Measurements from ENCODE around the gene SLAMF1.

SLAMF1 gene

DNA sequence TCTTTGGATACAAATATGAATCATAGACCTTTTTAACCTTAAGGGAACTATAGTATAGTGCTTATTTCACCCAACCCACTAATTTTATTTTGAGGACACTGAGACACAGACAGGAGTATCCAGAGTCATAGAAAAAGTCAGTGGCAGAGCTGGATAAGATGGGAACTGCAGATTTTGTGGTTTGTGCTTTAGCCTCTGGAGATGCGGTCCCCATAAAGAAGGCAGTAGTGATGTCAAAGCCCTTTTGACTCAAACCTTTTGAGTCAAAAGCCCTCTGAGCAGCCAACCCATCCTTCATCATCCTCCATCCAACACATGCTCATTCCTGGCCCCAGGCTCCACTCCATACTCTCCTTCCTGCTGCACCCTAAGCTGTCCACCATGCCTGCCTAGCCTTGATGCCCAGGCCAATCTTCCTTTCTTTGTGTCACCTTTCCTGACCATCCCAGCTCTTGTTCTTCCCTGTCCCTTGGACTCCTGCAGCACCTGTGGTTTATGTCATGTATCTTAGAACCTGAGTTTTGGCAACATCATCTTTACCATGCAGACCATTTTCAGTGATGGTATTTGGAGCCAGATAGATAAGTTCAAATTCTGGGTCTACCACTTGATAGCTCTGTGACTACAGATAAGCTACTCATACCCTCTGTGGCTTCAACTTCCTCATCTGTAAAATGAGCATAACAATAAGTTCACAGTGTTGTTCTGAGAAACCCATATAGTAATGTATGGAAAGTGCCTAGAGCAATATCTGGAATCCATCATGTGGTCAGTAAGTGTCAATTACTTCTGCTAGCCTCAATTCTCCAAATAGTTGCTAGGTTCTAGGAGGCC is 20.1 kb downstream of the SLAMF1 start:
- TF ChIP-seq GATA3 (IDR thresholded peaks at IDR 0.05; ENCODE audit: low read depth, low read length) = no peak
- TF ChIP-seq GATA2 (IDR thresholded peaks at IDR 0.05; ENCODE audit: low read depth, low read length) = no peak

DNA sequence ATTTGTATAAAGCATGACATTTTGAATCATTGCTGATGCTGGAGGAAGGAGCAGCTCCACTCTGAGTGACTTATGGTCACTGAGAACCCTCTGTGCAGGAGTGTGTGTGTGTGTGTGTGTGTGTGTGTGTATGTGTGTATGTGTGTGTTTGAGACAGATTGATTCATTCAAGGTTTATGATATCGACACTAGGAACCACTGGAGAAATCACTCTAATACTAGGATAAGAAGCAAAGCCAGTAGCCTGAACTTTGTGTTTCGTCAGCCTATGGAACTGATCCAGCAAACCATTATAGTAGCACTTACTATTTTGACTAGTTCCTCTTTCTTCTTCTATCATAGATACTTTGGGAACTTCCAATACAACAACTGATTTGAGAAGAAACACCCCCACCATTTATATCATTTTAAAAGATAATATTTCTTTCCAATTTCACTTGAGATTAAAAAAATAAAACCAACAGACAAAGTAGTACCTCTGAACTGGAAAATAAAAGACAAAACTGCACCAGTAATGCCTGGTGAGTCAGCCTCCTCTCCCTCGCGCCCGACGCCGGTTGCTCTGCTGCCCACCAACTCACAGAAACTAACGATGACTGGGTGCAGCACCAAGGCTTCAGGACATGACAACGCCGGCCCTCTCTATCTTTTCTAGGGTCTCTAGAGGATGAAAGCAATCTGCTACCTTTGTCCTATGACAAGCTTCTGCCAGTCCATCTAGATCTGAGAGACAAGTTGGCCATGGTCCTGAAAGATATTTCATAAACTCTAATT is 20.9 kb downstream of the SLAMF1 start:
- no peak for TF ChIP-seq GATA2 (IDR thresholded peaks at IDR 0.05; ENCODE audit: low read depth, low read length)
- TF ChIP-seq GATA3 (IDR thresholded peaks at IDR 0.05; ENCODE audit: low read depth, low read length) = no peak

DNA sequence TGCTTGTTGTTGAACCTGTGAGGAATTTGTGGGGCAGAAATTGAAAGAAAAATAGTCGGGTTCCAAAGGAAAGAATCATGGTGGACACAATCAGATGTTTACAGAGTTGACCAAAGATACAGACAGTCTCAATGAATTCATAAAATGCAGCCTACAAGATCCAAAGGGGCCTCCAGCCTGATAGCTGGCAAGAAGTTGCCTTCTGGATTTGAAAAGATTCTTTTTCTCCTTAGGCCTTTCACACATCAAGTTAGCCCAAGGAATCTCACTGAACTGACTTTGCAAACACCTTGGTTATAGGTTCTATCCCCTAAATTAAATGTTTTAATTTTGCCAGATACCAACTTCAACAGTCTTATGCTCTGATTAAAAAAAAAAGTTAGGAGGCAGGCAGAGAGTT is 21.5 kb downstream of the SLAMF1 start:
- TF ChIP-seq GATA3 (IDR thresholded peaks at IDR 0.05; ENCODE audit: low read depth, low read length) (no peak), GATA2 (IDR thresholded peaks at IDR 0.05; ENCODE audit: low read depth, low read length) (no peak)

DNA sequence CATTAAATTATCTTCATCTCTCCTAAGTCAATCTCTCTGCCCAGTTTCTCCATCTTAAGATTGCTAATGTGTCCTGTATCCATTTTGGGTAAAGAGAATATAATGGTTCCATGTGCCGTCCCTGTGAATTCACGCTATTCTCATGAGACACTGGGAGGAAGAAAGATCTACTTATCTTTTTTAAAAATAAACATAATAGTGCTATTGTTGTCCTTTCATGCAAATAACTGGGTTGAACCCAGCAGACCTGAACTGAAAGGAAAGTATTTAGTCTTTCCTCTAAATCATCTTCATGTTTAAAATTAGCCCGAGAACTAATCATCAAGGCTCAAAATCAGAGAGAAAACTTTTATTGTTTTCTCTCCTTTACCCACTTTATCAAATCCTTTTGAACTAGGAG is 22.4 kb downstream of the SLAMF1 start:
- TF ChIP-seq GATA2 (IDR thresholded peaks at IDR 0.05; ENCODE audit: low read depth, low read length) = no peak
- TF ChIP-seq GATA3 (IDR thresholded peaks at IDR 0.05; ENCODE audit: low read depth, low read length) = no peak

DNA sequence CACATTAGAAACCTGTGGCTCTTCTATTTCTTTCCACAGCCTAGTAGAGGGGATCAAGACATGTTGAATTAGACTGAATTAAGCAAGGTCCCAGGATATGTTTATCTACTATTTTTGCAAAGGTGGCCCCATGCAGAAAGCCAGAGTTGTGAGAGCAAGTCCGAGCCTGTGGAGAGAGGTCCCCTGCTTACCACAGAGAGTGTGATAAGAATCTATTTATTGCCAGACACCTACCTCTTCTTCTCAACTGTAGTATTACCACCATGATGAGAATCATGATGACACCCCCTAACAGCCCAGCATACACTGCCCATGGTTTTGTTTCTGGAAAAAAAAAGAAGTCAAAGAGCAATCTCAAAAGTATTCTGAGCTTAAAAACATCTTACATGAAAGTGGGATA is 23.0 kb downstream of the SLAMF1 start:
- TF ChIP-seq GATA2 (IDR thresholded peaks at IDR 0.05; ENCODE audit: low read depth, low read length) = no peak
- no peak for TF ChIP-seq GATA3 (IDR thresholded peaks at IDR 0.05; ENCODE audit: low read depth, low read length)

DNA sequence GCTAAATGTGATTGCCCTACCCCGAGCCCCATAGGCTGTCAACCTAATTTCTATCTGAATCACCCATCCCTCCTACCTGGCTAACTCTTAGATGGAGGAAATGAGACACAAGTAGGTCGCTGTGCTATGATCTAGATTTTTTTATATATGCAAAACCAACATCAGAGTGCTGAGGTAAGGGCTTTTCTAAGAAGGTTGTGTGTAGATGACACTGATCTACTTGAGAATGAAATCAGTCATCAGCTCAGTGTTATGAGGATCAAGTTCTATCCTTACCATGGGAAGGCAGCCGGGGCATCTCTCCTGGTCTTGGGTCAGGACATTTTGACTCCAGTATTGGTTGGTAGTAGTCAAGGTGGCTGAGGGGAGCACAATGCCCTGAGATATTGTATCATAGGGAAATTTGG is 23.6 kb downstream of the SLAMF1 start:
- TF ChIP-seq GATA3 (IDR thresholded peaks at IDR 0.05; ENCODE audit: low read depth, low read length) = no peak
- no peak for TF ChIP-seq GATA2 (IDR thresholded peaks at IDR 0.05; ENCODE audit: low read depth, low read length)

DNA sequence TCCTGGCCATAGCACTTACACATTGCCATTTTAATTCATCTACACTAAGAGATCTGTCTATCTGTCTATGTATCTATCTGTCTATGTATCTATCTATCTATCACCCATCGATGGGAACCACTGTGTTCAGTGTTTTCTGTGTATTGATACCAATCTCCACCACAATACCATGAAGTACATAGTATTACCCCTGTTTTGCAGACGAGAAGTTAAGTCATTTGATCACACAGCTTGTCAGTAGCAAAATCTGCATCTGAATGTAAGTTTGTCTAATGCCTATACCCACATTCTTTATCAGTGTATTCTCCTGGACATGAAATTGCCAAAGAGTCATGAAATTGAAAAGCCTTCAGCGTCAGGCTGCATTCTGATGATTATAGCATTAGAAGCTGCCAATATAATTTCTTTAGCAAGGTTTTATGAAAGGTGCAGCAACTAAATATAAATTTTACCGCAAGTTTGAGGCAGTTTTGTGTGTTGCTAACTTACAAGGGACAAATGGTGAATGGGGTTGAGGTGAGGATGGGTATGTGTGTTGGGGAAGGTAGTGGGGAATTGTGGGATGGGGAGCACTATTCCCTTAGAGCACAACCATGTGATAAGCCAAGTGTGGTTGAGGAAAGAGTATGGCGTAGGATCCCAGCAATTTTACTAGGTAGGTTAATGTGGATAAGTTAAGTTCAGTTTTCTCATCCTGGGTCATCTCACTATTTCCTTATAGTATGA is 24.2 kb downstream of the SLAMF1 start:
- TF ChIP-seq GATA2 (IDR thresholded peaks at IDR 0.05; ENCODE audit: low read depth, low read length) = no peak
- no peak for TF ChIP-seq GATA3 (IDR thresholded peaks at IDR 0.05; ENCODE audit: low read depth, low read length)

DNA sequence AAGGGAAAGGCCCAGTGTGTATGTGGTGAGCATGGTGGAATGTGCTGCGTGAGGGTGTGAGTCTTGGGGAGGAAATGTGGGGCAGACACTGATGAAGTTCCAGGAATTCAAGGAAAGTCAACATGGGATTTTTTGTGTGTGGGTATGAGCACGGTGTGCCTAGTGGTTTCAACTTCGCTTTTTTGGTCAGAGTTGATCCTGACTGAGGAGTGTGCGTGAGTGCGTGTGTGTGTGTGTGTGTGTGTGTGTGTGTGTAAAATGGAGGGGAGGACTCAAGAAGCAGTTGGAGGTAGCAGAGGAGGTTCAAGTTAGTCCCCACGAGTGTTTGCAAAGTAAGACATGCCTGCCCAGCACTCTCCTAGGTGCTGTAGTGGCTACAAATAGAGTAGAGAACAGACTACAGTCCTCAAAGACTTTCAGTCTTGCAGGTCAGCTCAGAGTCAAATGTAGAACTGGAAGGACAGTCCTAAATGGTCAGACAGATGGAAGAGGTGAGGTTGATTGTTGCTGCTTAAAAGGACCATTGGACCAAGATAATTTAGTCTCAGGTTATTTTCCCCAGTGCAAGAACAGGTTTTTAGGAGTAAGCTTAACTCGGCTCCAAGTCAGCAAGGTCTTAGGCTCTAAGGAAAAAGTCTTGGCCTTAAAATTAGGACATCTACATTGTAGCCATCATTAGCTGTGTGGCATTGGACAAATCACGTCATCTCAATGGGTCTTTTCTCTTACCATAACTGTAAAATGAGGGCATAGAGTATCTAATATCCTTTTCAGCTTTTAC is 25.0 kb downstream of the SLAMF1 start:
- TF ChIP-seq GATA2 (IDR thresholded peaks at IDR 0.05; ENCODE audit: low read depth, low read length) (no peak), GATA3 (IDR thresholded peaks at IDR 0.05; ENCODE audit: low read depth, low read length) (no peak)

DNA sequence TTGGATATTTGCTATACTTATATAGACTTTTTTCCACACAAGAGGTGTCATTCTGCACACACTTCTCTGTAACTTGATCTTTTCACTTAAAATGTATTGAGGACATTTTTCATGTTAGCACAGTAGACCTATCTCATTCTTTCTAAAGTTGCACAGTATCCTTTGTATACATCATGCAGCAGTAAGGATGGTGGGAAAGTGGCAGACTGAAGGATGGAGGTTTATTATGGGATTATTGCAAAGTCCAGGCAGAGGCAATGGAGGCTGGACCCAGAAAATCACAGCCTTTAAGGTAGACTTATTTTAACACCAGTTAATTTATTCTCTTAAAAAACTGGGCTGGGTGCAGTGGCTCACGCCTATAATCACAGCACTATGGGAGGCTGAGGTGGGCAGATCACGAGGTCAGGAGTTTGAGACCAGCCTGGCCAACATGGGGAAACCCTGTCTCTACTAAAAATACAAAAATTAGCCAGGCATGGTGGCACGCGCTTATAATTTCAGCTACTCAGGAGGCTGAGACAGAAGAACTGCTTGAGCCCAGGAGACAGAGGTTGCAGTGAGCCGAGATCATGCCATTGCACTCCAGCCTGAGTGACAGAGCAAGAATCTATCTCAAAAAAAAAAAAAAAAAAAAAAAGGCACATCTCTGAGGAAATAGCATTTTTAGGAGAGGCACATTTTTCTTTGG is 25.8 kb downstream of the SLAMF1 start:
- TF ChIP-seq GATA2 (IDR thresholded peaks at IDR 0.05; ENCODE audit: low read depth, low read length) = no peak

DNA sequence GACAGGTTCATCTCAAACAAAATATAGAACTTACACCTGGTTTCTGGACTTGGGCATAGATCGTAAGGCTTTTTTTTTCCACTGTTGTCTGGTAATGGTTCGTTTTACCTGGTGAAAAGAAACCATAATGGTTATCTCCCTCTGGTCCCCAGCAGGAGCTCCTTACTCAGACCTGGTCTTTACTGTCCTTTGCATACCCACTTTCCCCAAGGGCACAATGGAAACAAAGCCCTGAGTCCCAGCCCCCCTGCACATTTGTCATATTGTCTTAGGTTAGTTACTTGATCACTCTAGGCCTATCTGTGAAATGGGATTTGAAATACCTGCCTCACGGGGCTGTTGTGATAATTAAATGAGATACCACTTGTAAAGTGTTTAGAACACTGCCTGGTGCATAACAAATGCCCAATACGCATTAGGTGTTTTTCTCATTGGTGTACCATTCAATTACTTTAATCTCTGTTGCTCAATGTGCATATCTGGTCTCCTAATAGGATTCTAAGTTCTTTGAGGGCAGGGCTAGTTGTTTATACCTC is 27.0 kb downstream of the SLAMF1 start:
- TF ChIP-seq GATA3 (IDR thresholded peaks at IDR 0.05; ENCODE audit: low read depth, low read length) = no peak
- no peak for TF ChIP-seq GATA2 (IDR thresholded peaks at IDR 0.05; ENCODE audit: low read depth, low read length)

DNA sequence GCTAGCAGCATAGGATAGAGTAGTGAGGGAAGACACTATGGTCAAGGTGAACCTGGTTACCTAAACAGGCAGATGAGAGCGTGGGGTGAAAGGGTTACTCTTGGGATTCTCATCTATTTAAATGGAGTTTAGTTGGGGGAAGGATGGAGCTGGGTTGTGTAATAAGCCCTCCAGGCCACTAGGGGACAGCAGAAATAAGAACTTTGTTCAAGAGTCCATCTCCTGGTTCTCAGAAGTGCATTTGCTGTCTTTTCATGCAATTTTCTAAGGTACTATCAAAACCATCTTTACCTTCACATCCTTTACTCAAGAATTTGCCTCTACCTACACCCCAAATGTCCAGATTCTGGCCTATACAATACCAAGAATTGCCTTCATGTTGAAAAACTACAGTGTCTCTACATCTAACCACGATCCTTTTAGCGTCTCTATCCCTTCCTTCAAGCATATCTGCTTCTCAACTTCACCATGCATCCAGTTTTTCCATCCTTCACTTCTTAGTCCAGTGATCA is 28.0 kb downstream of the SLAMF1 start:
- TF ChIP-seq GATA3 (IDR thresholded peaks at IDR 0.05; ENCODE audit: low read depth, low read length) = no peak
- no peak for TF ChIP-seq GATA2 (IDR thresholded peaks at IDR 0.05; ENCODE audit: low read depth, low read length)

DNA sequence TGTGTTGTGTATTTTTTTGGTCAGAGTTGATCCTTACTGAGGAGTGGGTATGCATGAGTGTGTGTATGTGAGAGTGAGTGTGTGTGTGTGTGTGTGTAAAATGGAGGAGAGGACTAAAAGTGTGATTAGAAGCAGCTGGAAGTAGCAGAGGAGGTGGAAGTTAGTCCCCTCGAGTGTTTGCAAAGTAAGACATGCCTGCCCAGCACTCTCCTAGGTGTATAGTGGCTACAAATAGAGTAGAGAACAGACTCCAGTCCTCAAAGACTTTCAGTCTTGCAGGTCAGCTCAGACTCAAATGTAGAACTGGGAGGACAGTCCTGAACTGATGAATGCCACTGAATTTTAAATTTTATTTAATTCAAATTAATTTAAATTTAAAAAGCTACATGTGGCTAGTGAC is 28.5 kb downstream of the SLAMF1 start:
- TF ChIP-seq GATA2 (IDR thresholded peaks at IDR 0.05; ENCODE audit: low read depth, low read length) (no peak), GATA3 (IDR thresholded peaks at IDR 0.05; ENCODE audit: low read depth, low read length) (no peak)

DNA sequence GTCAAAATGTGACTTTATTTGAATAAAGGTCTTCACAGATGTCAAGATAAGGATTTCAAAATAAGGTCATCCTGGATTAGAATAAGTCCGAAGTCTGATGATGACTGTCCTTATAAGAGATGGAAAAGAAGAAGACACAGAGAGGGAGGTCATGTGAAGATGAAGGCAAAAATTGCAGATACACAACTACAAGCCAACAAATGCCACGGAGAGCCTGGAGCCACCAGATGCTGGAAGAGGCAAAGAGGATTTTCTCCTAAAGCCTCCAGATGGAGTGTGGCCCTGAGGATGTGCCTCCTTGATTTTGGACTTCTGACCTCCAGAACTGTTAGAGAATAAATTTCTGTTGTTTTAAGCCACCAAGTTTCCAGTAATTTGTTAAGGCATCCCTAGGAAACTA is 31.2 kb downstream of the SLAMF1 start:
- TF ChIP-seq GATA3 (IDR thresholded peaks at IDR 0.05; ENCODE audit: low read depth, low read length) (no peak), GATA2 (IDR thresholded peaks at IDR 0.05; ENCODE audit: low read depth, low read length) (no peak)
